ENCODE data around the gene ZNF621.

Gene ZNF621

GRCh38 chr3:40511031-40511718 is 13.6 kb upstream of the ZNF621 start:
- no peak for TF ChIP-seq HDGF (IDR thresholded peaks at IDR 0.05; ENCODE audit: borderline replicate concordance)
- TF ChIP-seq BHLHE40 (IDR thresholded peaks at IDR 0.05; ENCODE audit: borderline replicate concordance) = no peak
- TF ChIP-seq, protein P1, sequence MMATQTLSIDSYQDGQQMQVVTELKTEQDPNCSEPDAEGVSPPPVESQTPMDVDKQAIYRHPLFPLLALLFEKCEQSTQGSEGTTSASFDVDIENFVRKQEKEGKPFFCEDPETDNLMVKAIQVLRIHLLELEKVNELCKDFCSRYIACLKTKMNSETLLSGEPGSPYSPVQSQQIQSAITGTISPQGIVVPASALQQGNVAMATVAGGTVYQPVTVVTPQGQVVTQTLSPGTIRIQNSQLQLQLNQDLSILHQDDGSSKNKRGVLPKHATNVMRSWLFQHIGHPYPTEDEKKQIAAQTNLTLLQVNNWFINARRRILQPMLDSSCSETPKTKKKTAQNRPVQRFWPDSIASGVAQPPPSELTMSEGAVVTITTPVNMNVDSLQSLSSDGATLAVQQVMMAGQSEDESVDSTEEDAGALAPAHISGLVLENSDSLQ (IDR thresholded peaks at IDR 0.05) = no peak
- TF ChIP-seq NFRKB (IDR thresholded peaks at IDR 0.05) = no peak
- TF ChIP-seq SP1 (IDR thresholded peaks at IDR 0.05) = no peak
- TF ChIP-seq FOXM1 (IDR thresholded peaks at IDR 0.05; ENCODE audit: borderline replicate concordance) = no peak
- no peak for TF ChIP-seq TARDBP (IDR thresholded peaks at IDR 0.05)
- TF ChIP-seq SUZ12 (IDR thresholded peaks at IDR 0.05) = no peak
- no peak for TF ChIP-seq LEF1 (IDR thresholded peaks at IDR 0.05; ENCODE audit: borderline replicate concordance)
- no peak for TF ChIP-seq L3MBTL2 (conservative IDR thresholded peaks at IDR 0.05)
- TF ChIP-seq CTBP1 (IDR thresholded peaks at IDR 0.05; ENCODE audit: borderline replicate concordance) = no peak
- no peak for TF ChIP-seq FOXK2 (IDR thresholded peaks at IDR 0.05)
- TF ChIP-seq ZNF384 (IDR thresholded peaks at IDR 0.05) = no peak
- ChIA-PET POLR2A (interaction anchor here (0.9 kb wide), 1 partner anchor 13 kb away, joined by 4 read pairs; the partner anchor contains the start of gene ZNF621), CTCF (no interaction called here)

DNA sequence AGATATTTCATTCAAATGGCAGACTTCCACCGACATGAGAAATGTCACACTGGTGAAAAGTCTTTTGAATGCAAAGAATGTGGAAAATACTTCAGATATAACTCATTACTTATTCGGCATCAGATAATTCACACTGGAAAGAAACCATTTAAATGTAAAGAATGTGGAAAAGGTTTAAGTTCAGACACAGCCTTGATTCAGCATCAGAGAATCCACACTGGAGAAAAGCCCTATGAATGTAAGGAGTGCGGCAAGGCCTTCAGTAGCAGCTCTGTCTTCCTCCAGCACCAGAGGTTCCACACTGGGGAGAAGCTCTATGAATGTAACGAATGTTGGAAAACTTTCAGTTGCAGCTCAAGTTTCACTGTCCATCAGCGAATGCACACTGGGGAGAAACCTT is 8.6 kb upstream of the ZNF621 start:
- no peak for DNase-seq (ENCODE audit: extremely low spot score)
- ChIA-PET CTCF (interaction anchor here (0.6 kb wide), 1 partner anchor 207 kb away, joined by 3 read pairs; no protein-coding TSS in a partner anchor), POLR2A (interaction anchor here (1.2 kb wide), 1 partner anchor 8 kb away, joined by 6 read pairs; the partner anchor contains the start of gene ZNF621)
- no peak for TF ChIP-seq NFRKB (IDR thresholded peaks at IDR 0.05)
- TF ChIP-seq TARDBP (IDR thresholded peaks at IDR 0.05) = no peak
- TF ChIP-seq L3MBTL2 (conservative IDR thresholded peaks at IDR 0.05) = no peak
- TF ChIP-seq HDGF (IDR thresholded peaks at IDR 0.05; ENCODE audit: borderline replicate concordance) = no peak
- TF ChIP-seq BHLHE40 (IDR thresholded peaks at IDR 0.05; ENCODE audit: borderline replicate concordance) = no peak
- TF ChIP-seq FOXA1 (IDR thresholded peaks at IDR 0.05) = no peak
- no peak for TF ChIP-seq CTBP1 (IDR thresholded peaks at IDR 0.05; ENCODE audit: borderline replicate concordance)
- no peak for TF ChIP-seq ZNF384 (IDR thresholded peaks at IDR 0.05)
- no peak for TF ChIP-seq FOXK2 (IDR thresholded peaks at IDR 0.05)
- no peak for TF ChIP-seq SP1 (IDR thresholded peaks at IDR 0.05)
- no peak for TF ChIP-seq SUZ12 (IDR thresholded peaks at IDR 0.05)
- TF ChIP-seq ELF4 (IDR thresholded peaks at IDR 0.05) = no peak
- no peak for TF ChIP-seq ARNT (IDR thresholded peaks at IDR 0.05)
- no peak for TF ChIP-seq LEF1 (IDR thresholded peaks at IDR 0.05; ENCODE audit: borderline replicate concordance)
- TF ChIP-seq FOXM1 (IDR thresholded peaks at IDR 0.05; ENCODE audit: borderline replicate concordance) = no peak
- TF ChIP-seq, protein P1 (IDR thresholded peaks at IDR 0.05) = no peak

More at GRCh38 chr3:40511031-40511718, 13.6 kb upstream of the ZNF621 start:
- DNase-seq (ENCODE audit: extremely low spot score) = no peak

DNA sequence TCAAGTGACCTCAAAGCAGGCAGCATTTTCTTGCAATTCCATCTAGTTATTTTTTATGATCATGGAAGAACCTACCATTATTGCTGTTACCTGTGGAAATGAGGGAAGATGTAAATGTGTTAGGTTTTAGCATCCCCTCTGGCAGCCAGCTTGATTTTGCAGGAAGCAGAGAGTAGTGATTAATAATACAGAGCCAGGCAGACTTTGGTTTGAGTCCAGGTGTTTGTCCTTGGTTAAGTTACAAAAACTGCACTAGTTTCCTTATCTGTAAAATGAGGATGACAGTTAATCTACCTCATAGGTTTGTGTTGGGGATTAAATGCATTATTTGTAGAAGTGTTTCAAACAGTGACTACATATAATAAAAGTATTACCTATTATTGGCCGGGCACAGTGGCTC is 6.7 kb upstream of the ZNF621 start:
- ChIA-PET CTCF (no interaction called here), POLR2A (no interaction called here)
- DNase-seq (ENCODE audit: extremely low spot score) = no peak
- TF ChIP-seq BHLHE40 (IDR thresholded peaks at IDR 0.05; ENCODE audit: borderline replicate concordance) (no peak), LEF1 (IDR thresholded peaks at IDR 0.05; ENCODE audit: borderline replicate concordance) (no peak), TARDBP (IDR thresholded peaks at IDR 0.05) (no peak), FOXK2 (IDR thresholded peaks at IDR 0.05) (no peak), HDGF (IDR thresholded peaks at IDR 0.05; ENCODE audit: borderline replicate concordance) (no peak), NFRKB (IDR thresholded peaks at IDR 0.05) (no peak), SP1 (IDR thresholded peaks at IDR 0.05) (no peak), FOXA1 (IDR thresholded peaks at IDR 0.05) (no peak), L3MBTL2 (conservative IDR thresholded peaks at IDR 0.05) (no peak), CTBP1 (IDR thresholded peaks at IDR 0.05; ENCODE audit: borderline replicate concordance) (no peak), ZNF384 (IDR thresholded peaks at IDR 0.05) (no peak), ELF4 (IDR thresholded peaks at IDR 0.05) (no peak)
- TF ChIP-seq, protein P1 (IDR thresholded peaks at IDR 0.05) = no peak

- POLR2A ChIA-PET = no interaction called here
- CTCF ChIA-PET = no interaction called here
- no peak for DNase-seq (ENCODE audit: extremely low spot score)
- no peak for TF ChIP-seq ZNF384 (IDR thresholded peaks at IDR 0.05)
- TF ChIP-seq, protein P1 (IDR thresholded peaks at IDR 0.05) = no peak
- no peak for TF ChIP-seq BHLHE40 (IDR thresholded peaks at IDR 0.05; ENCODE audit: borderline replicate concordance)
- TF ChIP-seq TARDBP (IDR thresholded peaks at IDR 0.05) = no peak
- no peak for TF ChIP-seq FOXM1 (IDR thresholded peaks at IDR 0.05; ENCODE audit: borderline replicate concordance)
- no peak for TF ChIP-seq L3MBTL2 (conservative IDR thresholded peaks at IDR 0.05)
- TF ChIP-seq ARNT (IDR thresholded peaks at IDR 0.05) = no peak
- TF ChIP-seq FOXA1 (IDR thresholded peaks at IDR 0.05) = no peak
- no peak for TF ChIP-seq HDGF (IDR thresholded peaks at IDR 0.05; ENCODE audit: borderline replicate concordance)
- no peak for TF ChIP-seq SUZ12 (IDR thresholded peaks at IDR 0.05)
- no peak for TF ChIP-seq FOXK2 (IDR thresholded peaks at IDR 0.05)
- no peak for TF ChIP-seq ELF4 (IDR thresholded peaks at IDR 0.05)
- TF ChIP-seq NFRKB (IDR thresholded peaks at IDR 0.05) = no peak
- no peak for TF ChIP-seq SP1 (IDR thresholded peaks at IDR 0.05)
- no peak for TF ChIP-seq CTBP1 (IDR thresholded peaks at IDR 0.05; ENCODE audit: borderline replicate concordance)
- TF ChIP-seq LEF1 (IDR thresholded peaks at IDR 0.05; ENCODE audit: borderline replicate concordance) = no peak
Measured at GRCh38 chr3:40518848-40519247, 5.9 kb upstream of the ZNF621 start.

DNA sequence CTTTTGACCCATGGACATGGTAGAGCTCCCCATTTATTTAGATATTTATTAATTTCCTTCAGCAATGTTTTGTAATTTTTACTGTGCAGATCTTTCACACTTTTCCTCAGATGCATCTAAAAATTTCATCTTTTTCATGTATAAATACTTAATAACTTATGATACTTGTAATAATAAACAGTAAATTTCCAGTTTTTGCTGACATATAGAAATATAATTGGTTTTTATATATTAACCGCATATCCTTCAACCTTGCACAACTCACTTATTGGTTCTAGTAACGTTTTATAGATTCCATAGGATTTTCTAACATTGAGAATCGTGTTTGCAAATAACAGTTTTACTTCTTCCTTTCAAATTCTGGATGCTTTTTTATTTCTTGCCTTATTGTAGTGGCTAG is 3.5 kb upstream of the ZNF621 start:
- POLR2A ChIA-PET = interaction anchor here (1.3 kb wide), 1 partner anchor 15 kb away, joined by 4 read pairs; the partner anchor contains the start of gene ZNF620
- CTCF ChIA-PET = no interaction called here
- TF ChIP-seq BHLHE40 (IDR thresholded peaks at IDR 0.05; ENCODE audit: borderline replicate concordance) = no peak
- no peak for TF ChIP-seq ZNF384 (IDR thresholded peaks at IDR 0.05)
- no peak for TF ChIP-seq NFRKB (IDR thresholded peaks at IDR 0.05)
- no peak for TF ChIP-seq SP1 (IDR thresholded peaks at IDR 0.05)
- TF ChIP-seq TARDBP (IDR thresholded peaks at IDR 0.05) = no peak
- no peak for TF ChIP-seq FOXM1 (IDR thresholded peaks at IDR 0.05; ENCODE audit: borderline replicate concordance)
- no peak for TF ChIP-seq ELF4 (IDR thresholded peaks at IDR 0.05)
- no peak for TF ChIP-seq L3MBTL2 (conservative IDR thresholded peaks at IDR 0.05)
- no peak for TF ChIP-seq FOXK2 (IDR thresholded peaks at IDR 0.05)
- TF ChIP-seq, protein P1 (IDR thresholded peaks at IDR 0.05) = no peak
- no peak for TF ChIP-seq ARNT (IDR thresholded peaks at IDR 0.05)
- TF ChIP-seq FOXA1 (IDR thresholded peaks at IDR 0.05) = no peak
- TF ChIP-seq SUZ12 (IDR thresholded peaks at IDR 0.05) = no peak
- no peak for TF ChIP-seq LEF1 (IDR thresholded peaks at IDR 0.05; ENCODE audit: borderline replicate concordance)
- no peak for TF ChIP-seq HDGF (IDR thresholded peaks at IDR 0.05; ENCODE audit: borderline replicate concordance)
- no peak for DNase-seq (ENCODE audit: extremely low spot score)

All from HEK293T (cell line).